Measurements from ENCODE around the gene HBEGF.

GRCh38 chr5:140324617-140325241, 21.7 kb downstream of the HBEGF start:
- TF ChIP-seq CTCF (conservative IDR thresholded peaks at IDR 0.05; ENCODE audit: low read length), result no peak
- TF ChIP-seq EZH2phosphoT487 (IDR thresholded peaks at IDR 0.05; ENCODE audit: borderline replicate concordance, low read depth, low read length), result no peak
